Cardiac septum (tissue), 1 donor: Measurements from ENCODE around the gene TMEM269. TPM values are rescaled to one million over a fixed set of nuclear protein-coding genes. Genes with fewer than 3 reads are reported as not detected.
"Not testable (repeated sequence)": the region's sequence is repeated elsewhere in the genome, so short reads cannot be mapped to it uniquely, and the experiment has no call there.

Experiments used
- DNase-seq: peaks from one replicate; pipeline ENCODE4 v3.0.0-alpha.2; 2020; ENCODE audit warnings: low spot score
- intact Hi-C: fragments of 100-400 bp; cut with DNase I; formaldehyde crosslinking; loops from one replicate; pipeline ENCODE4 v1.14.0; 2022
- total RNA-seq: library from RNA; stranded (reverse); fragmentation: NEBNext Ultra II Directional; extraction: Animal tissue kit (Norgen Biotek cat#: 25700); gene quantifications from one replicate; pipeline ENCODE4 v1.2.1, GENCODE V29; 2021
- donor health status: DM: no; HTN: no; CAD: no.

The TMEM269 gene
- total RNA-seq, 1 donor from 2014 or later, result not detected

GRCh38 chr1:42814815-42815214, 30.0 kb downstream of the TMEM269 start:
- DNase-seq, intact Hi-C loops: not testable (repeated sequence)

GRCh38 chr1:42815941-42816584, 31.3 kb downstream of the TMEM269 start:
- intact Hi-C loops, result loop anchor here (2.0 kb wide), 2 partner anchors 31 to 49 kb away; partner anchors contain the start of genes C1orf50, P3H1 and ZNF691
- DNase-seq, result no peak

GRCh38 chr1:42816585-42817439, 32.0 kb downstream of the TMEM269 start, which contains the start of the genes ERMAP and SVBP:
Gene ERMAP, plus strand, starts transcription at chr1:42817122. Its CDS starts 13,327 bp downstream, at chr1:42830449.
Gene SVBP, minus strand, starts transcription at chr1:42817397. Its CDS starts 853 bp downstream, at chr1:42816544.
- peak; percentile 98 for DNase-seq
- intact Hi-C loops, result loop anchor here (2.0 kb wide), 2 partner anchors 30 to 50 kb away; partner anchors contain the start of genes C1orf50, P3H1 and ZNF691

- intact Hi-C loops, result loop anchor here (2.0 kb wide), 2 partner anchors 29 to 51 kb away; partner anchors contain the start of genes C1orf50, P3H1 and ZNF691
- DNase-seq, result no peak
Observed at GRCh38 chr1:42817440-42817767, 32.6 kb downstream of the TMEM269 start.

GRCh38 chr1:42817976-42818375, 33.2 kb downstream of the TMEM269 start:
- intact Hi-C loops, result loop anchor here (2.0 kb wide), 2 partner anchors 29 to 51 kb away; partner anchors contain the start of genes C1orf50, P3H1 and ZNF691

GRCh38 chr1:42820813-42821212, 36.0 kb downstream of the TMEM269 start:
- intact Hi-C loops, result no loop called here
- DNase-seq, result no peak

More at GRCh38 chr1:42817976-42818375, 33.2 kb downstream of the TMEM269 start:
- no peak for DNase-seq

GRCh38 chr1:42821690-42822089, 36.9 kb downstream of the TMEM269 start:
- intact Hi-C loops, result no loop called here
- DNase-seq, result no peak

- intact Hi-C loops, result no loop called here
- no peak for DNase-seq
Observed at GRCh38 chr1:42822800-42823392, 38.1 kb downstream of the TMEM269 start.

- intact Hi-C loops, result no loop called here
- DNase-seq, result no peak
Observed at GRCh38 chr1:42824481-42825035, 39.8 kb downstream of the TMEM269 start.

- no peak for DNase-seq
- intact Hi-C loops, result no loop called here
Observed at GRCh38 chr1:42825036-42825851, 40.5 kb downstream of the TMEM269 start.

- intact Hi-C loops, result no loop called here
- no peak for DNase-seq
Observed at GRCh38 chr1:42830631-42831030, 45.8 kb downstream of the TMEM269 start.

- intact Hi-C loops, result no loop called here
- DNase-seq, result no peak
Observed at GRCh38 chr1:42831273-42831672, 46.5 kb downstream of the TMEM269 start.

- no peak for DNase-seq
- intact Hi-C loops, result no loop called here
Observed at GRCh38 chr1:42832641-42833240, 48.0 kb downstream of the TMEM269 start.

- intact Hi-C loops, result no loop called here
- no peak for DNase-seq
Observed at GRCh38 chr1:42833981-42834380, 49.2 kb downstream of the TMEM269 start.

- DNase-seq, result no peak
- intact Hi-C loops, result no loop called here
Observed at GRCh38 chr1:42834803-42835202, 50.0 kb downstream of the TMEM269 start.

- intact Hi-C loops, result no loop called here
- no peak for DNase-seq
Observed at GRCh38 chr1:42835422-42835821, 50.6 kb downstream of the TMEM269 start.

- no peak for DNase-seq
Observed at GRCh38 chr1:42837709-42838108, 52.9 kb downstream of the TMEM269 start.

GRCh38 chr1:42838482-42839190, 53.8 kb downstream of the TMEM269 start:
- intact Hi-C loops, result no loop called here
- DNase-seq, result no peak

More at GRCh38 chr1:42837709-42838108, 52.9 kb downstream of the TMEM269 start:
- intact Hi-C loops, result no loop called here
